ENCODE results near the gene PRRT1B. TPM values are rescaled to one million over a fixed set of nuclear protein-coding genes. Genes with fewer than 3 reads are reported as not detected.

PRRT1B gene
- total and polyA plus RNA-seq, 2 of the 4 experiments (the other 2 are of a cell fraction), result not detected

GRCh38 chr9:131597246-131597645 is 51.9 kb downstream of the PRRT1B start:
- no TSS peak for BruUV-seq (replicated peaks)
- ATAC-seq (ENCODE audit: low read depth) (no peak), DNase-seq (no peak)
- Histone ChIP-seq H4K8ac (ENCODE audit: low read depth in 2 of 2, low read length in 2 of 2) (no peak overlapping the region), H3K14ac (replicated peaks; ENCODE audit: low read depth, low read length) (no peak overlapping the region), H3K56ac (ENCODE audit: extremely low read depth, insufficient read depth, low read length) (no peak overlapping the region), H2BK5ac (ENCODE audit: low read depth, low read length, poor library complexity, severe bottlenecking) (no peak overlapping the region), H3K4me3 (ENCODE audit: insufficient read depth, low read depth, low read length) (no peak overlapping the region), H3K36me3 (ENCODE audit: control insufficient read depth, insufficient read depth, low read length) (peaks cover 45% of the 10 kb centered on the region), H3K79me1 (ENCODE audit: low read depth in 1 of 2, low read length in 2 of 2) (no peaks in the 10 kb centered on the region), H3K23ac (ENCODE audit: low read depth, low read length) (no peak overlapping the region), H2BK120ac (ENCODE audit: low read depth, low read length) (no peak overlapping the region), H2AK5ac (ENCODE audit: low read depth, low read length) (no peak overlapping the region), H3K18ac (ENCODE audit: low read depth, low read length) (no peak overlapping the region), H3K27me3 (ENCODE audit: control insufficient read depth, insufficient read depth, low read length) (no peaks in the 10 kb centered on the region), H4K20me1 (ENCODE audit: insufficient read depth, low read length) (no peaks in the 10 kb centered on the region; the same call in 1 of the 2 replicates), H3K4me2 (ENCODE audit: low read depth, low read length) (no peak overlapping the region), H3K4me1 (ENCODE audit: control insufficient read depth, insufficient read depth, low read length) (0 out of 2 replicates have a peak, but pooled peaks cover 3% of the 10 kb centered on the region), H2AK9ac (replicated peaks; ENCODE audit: low read depth, low read length, poor library complexity) (peak overlapping the region; percentile 18), H3K9me1 (ENCODE audit: insufficient read depth, low read length) (peaks cover 9% of the 10 kb centered on the region; the same call in 1 of the 2 replicates), H2AFZ (replicated peaks; ENCODE audit: low read length, poor library complexity) (no peak overlapping the region), H2BK15ac (ENCODE audit: low read depth, low read length) (no peak overlapping the region), H4K5ac (ENCODE audit: low read depth, low read length) (no peak overlapping the region), H3K9ac (ENCODE audit: low read depth, low read length) (no peak overlapping the region), H2BK20ac (ENCODE audit: low read depth, low read length) (no peak overlapping the region), H3K9me3 (ENCODE audit: control insufficient read depth, insufficient read depth, low read length) (no peaks in the 10 kb centered on the region), H3K4ac (ENCODE audit: low read depth, low read length) (no peak overlapping the region), H3K27ac (ENCODE audit: insufficient read depth, low read length) (no peak overlapping the region), H4K91ac (ENCODE audit: insufficient read depth, low read depth, low read length) (no peak overlapping the region)
- CTCF ChIA-PET, result no interaction called here
- intact Hi-C loops (cut with micrococcal nuclease) (no loop called here), in situ Hi-C loops (cut with MboI; ENCODE audit: low sequenced_read_pairs) (loop anchor here (25.0 kb wide), 1 partner anchor 665 kb away; no protein-coding TSS in a partner anchor), dilution Hi-C loops (cut with HindIII; ENCODE audit: low sequenced_read_pairs, unreplicated experiment) (no loop called here)
- POLR2A ChIA-PET (ENCODE audit: unreplicated experiment), result no interaction called here
- TF ChIP-seq RCOR1 (IDR thresholded peaks at IDR 0.05; ENCODE audit: insufficient replicate concordance, low read length) (no peak), RAD21 (IDR thresholded peaks at IDR 0.05; ENCODE audit: low read length) (no peak), CHD1 (IDR thresholded peaks at IDR 0.05; ENCODE audit: low read depth, low read length) (no peak), SMC3 (IDR thresholded peaks at IDR 0.05; ENCODE audit: low read depth, low read length) (no peak), MAZ (IDR thresholded peaks at IDR 0.05; ENCODE audit: borderline replicate concordance, low read depth, low read length) (no peak), MXI1 (IDR thresholded peaks at IDR 0.05; ENCODE audit: borderline replicate concordance, low read depth, low read length) (no peak), FOS (IDR thresholded peaks at IDR 0.05; ENCODE audit: low read depth, low read length) (no peak), NFE2L2 (IDR thresholded peaks at IDR 0.05; ENCODE audit: low read depth, low read length) (no peak)
- WGBS, 2 experiments (ENCODE audit: extremely low coverage in 2 of 2, insufficient read length in 1 of 2), result 100% methylated on average over 5 of the region's 7 CpGs; no CpG with 5 or more reads in 1 of the 2 experiments

All from IMR-90 (cell line).